ENCODE data around the gene C3orf20.

C3orf20 gene

DNA sequence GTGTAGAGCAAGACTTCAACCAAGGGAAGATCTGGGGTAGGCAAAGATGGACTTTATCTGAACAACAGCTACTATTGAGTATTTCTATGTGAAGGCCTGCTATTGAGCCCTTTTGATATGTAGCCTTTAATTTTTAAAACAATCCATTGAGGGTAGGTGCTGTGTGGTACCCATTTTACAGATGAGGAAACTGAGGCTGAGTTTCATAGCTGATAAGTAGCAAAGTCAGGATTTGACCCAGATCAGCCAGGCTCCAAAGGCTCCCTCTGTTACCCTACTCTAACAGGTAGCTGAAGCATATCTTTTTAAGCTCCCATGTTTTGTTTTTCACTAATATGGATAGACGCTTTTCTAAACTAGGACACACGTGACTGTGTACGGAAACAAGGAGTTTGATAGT, 141.4 kb downstream of the C3orf20 start:
- DNase-seq (ENCODE audit: low spot score): no peak

DNA sequence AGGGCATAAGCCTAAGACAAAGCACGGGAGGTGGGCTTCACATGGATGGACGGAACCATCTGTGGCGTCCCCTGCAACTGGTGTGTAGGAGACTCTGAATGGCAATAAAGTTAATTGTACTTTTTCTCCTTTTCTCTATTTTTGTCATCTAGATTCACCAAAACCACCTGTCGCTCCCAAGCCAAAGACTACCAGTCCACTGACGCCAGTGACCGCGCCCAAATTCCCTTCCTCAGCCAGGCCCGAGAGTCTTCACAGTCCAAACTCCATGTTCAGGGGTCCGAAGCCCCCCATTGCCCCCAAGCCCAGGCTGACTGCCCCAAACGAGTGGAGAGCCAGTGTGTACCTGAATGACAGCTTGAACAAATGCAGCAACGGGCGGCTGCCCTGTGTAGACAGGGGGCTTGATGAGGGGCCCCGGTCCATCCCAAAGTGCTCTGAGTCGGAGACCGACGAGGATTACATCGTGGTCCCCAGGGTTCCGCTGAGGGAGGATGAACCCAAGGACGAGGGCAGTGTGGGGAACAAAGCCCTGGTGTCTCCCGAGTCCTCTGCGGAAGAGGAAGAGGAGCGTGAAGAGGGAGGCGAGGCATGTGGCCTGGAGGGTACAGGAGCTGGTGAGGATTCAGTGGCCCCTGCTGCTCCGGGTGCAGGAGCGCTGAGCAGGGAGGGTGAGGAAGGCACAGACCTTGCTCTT, 144.0 kb downstream of the C3orf20 start, which contains the start of gene FGD5:
Gene FGD5 (plus strand): TSS at position 159 of the 697 bp plus-strand sequence. CDS start 110 bp downstream, at position 269.
- DNase-seq (ENCODE audit: low spot score): no peak

DNA sequence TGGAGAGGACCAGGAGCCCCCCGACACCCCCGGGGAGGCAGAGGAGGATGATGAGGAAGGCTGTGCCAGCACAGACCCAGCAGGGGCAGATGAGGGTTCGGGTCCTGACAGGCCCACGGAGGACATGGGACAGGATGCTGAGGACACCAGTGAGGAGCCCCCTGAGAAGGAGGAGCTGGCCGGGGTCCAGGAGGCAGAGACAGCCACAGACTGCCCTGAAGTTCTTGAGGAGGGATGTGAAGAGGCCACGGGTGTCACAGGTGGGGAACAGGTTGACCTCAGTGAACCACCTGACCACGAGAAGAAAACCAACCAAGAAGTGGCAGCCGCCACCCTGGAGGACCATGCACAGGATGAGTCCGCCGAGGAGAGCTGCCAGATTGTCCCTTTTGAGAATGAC, 144.7 kb downstream of the C3orf20 start:
- no peak for DNase-seq (ENCODE audit: low spot score)

DNA sequence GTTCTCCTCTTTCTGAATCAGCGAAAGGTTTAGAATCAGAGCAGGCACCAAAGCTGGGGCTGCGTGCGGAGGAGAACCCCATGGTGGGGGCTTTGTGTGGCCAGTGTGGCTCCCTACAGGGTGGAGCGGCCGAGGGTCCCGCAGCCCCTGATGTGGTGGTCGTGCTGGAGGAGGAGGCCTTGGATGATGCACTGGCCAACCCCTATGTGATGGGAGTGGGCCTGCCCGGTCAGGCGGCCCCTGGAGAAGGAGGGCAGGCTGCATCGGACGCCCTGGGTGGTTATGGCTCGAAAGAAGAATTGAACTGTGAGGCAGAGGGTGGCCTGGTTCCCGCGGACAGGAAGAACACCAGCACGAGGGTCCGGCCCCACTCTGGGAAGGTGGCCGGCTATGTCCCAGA, 145.2 kb downstream of the C3orf20 start:
- no peak for DNase-seq (ENCODE audit: low spot score)

DNA sequence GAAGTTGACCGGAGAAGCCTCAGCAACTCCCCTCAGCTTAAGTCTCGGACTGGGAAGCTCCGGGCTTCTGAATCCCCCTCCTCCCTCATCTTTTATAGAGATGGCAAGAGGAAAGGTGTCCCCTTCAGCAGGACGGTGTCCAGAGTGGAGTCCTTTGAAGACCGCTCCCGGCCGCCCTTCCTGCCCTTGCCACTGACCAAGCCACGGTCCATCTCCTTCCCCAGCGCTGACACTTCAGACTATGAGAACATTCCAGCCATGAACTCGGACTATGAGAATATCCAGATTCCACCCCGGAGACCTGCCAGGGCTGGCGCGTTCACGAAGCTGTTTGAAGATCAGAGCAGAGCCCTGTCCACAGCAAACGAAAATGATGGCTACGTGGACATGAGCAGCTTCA, 146.2 kb downstream of the C3orf20 start:
- no peak for DNase-seq (ENCODE audit: low spot score)

DNA sequence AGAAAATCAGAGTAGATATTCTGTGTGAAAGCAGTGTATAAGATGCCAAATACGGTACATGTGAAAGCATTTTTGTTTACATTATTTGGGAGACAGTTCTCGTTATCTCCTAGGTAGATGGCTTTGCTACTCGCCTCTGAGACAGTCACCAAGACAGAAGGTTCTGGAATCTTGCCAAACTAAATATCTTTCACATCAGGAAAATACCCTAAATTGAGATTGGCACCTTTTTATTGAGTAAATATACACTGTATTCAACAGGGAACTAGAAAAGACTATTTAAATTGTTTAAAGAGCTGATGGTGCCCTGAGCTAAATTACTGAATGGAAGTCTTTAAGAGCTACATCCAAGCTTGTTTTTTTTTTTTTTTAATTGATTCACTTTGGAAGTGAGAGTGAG, 147.2 kb downstream of the C3orf20 start:
- DNase-seq (ENCODE audit: low spot score): no peak
